G401 (cell line): ENCODE data around the gene PAPSS1. TPM values are rescaled to one million over a fixed set of nuclear protein-coding genes. Genes with fewer than 3 reads are reported as not detected.

Source experiments
- DNase-seq: peaks from one replicate; pipeline ENCODE4 v3.0.0-alpha.2; 2015; ENCODE audit warnings: low spot score
- in situ Hi-C: cut with HindIII; loops from 2 replicates; pipeline ENCODE4 v1.10.0; 2016; ENCODE audit warnings: low sequenced_read_pairs, mixed read lengths
- total RNA-seq: library from RNA; depleted of rRNA; stranded (reverse); fragments of >200 nt; shearing (Covaris generic); gene quantifications from 2 replicates; pipeline ENCODE4 v1.2.3, GENCODE V29; 2014; rRNA removed

PAPSS1 gene
- total RNA-seq, 1 experiment from 2014 or later = 23.8 TPM

DNA sequence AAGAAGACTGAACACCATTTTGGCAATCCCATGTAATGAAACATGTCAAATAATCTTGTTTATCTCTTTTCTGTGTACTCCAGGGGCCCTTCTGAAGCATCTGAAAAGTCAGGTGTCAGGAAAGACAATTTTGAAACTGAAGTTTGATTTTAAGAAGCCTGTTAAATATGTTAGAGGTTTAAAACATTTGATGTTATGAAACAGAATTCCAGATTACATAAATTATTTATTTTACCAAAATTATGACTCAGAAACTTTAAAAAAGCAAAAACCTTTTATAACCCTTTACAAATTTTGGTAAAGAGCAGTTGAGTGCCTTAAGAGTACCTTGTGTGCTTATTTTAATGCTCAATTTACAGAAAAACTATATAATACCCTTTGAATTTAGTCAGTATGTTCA lies 130.8 kb downstream of the PAPSS1 start:
- DNase-seq = no peak
- in situ Hi-C loops = no loop called here

DNA sequence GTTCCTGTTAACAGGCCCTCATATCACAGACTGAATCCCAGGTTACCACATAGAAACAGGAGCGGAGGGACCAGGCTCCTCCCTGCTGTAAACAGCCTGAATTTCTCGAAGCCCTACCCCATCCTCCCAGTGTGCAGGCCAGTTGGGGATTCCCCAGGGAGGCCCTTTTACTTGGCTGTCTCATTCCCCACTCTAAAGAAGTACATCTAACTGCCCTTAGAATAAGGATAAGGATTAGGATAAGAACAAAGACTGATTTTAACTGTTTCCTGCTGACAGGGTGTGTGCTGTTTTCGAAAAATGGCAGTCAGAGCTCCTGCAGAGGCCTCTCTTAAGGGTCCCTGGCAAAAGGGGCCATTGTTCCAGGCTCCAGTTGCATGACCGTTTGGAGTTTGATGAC lies 133.7 kb downstream of the PAPSS1 start:
- in situ Hi-C loops = no loop called here

DNA sequence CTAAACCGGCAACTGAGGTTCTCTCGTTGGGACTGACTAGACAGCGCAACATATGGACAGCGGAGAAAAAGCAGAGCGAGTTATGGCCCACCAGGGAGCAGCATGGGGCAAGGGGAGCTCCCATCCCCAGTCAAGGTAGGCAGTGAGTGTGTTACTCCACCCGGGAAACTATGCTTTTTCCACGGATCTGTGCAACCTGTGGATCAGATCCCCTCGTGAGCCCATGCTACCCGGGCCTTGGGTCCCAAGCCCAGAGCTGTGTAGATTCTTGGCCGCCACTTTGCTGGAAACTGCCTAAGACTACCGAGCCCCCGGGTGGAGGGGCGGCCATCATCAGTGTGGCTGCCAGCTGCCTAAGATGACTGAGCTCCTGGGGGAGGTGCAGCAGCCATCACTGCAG lies 140.9 kb downstream of the PAPSS1 start:
- DNase-seq = no peak
- in situ Hi-C loops = no loop called here

More for the DNA sequence above, 133.7 kb downstream of the PAPSS1 start:
- DNase-seq = no peak

GRCh38 chr4:107578321-107578720 lies 141.7 kb downstream of the PAPSS1 start:
- DNase-seq = no peak
- in situ Hi-C loops = no loop called here

DNA sequence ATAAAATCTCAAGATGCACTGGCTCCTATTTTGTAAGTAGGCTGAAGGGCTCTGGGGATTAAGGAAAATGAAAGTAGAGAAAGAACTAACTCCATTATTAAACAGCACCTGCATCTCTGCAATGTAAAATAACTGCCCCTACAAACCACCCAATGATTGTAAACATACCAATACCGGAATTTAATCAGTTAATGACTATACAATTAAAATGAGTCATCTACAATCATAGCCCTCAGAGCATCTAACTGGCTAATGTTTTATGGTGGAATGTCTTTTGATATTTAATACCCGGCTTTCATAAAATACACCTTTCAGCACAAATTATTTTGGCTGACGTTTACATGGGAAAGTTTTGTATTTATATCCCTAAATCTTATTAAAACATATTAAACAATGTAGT lies 142.3 kb downstream of the PAPSS1 start:
- DNase-seq = no peak
- in situ Hi-C loops = no loop called here

- no peak for DNase-seq
- in situ Hi-C loops = no loop called here
Measured at GRCh38 chr4:107575243-107575642, 144.8 kb downstream of the PAPSS1 start.

DNA sequence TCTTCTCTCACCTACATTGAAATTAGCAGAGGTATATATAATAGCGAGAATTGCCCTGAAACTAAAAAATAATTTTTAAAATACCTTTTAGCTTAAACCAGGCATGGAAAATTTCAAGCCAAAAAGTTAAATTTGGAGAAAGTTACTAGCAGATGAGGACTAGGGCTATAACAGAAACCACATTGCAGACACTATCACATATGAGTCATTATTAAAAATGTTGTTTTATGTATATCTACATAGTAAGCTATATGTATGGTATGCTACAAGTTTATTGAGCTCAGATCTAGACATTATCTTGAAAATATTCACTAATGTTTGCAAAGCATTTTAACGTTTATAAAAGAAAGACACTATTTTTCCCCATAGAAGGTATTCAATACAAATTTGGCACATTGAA lies 147.8 kb downstream of the PAPSS1 start:
- DNase-seq = no peak
- in situ Hi-C loops = no loop called here

GRCh38 chr4:107570952-107571351 lies 149.1 kb downstream of the PAPSS1 start:
- no peak for DNase-seq
- in situ Hi-C loops = no loop called here

DNA sequence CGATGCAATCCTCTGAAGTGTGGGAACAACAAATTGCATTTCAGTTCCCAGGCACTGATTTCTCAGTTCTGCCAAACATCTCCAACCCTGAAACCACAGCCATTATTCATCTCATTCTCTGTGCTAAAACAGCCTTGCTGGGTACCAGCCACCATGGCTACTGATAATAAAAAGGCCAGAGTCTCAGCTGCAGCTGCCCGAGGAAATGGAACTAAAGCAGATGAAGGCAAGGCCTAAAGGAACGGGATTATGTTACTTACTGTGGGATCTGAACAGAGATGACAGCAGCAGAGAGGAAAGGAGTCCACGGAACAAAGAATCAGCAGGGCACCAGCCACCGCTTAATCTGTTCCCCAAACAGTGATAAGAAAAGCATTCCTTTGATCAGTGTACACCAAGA lies 155.7 kb downstream of the PAPSS1 start:
- no peak for DNase-seq
- in situ Hi-C loops = no loop called here

Other genes with a start within 250 kb of the PAPSS1 start
- gene SGMS2, start 104.7 kb upstream of the PAPSS1 start, total RNA-seq = not detected in 2 replicates
- gene CYP2U1, start 211.3 kb upstream of the PAPSS1 start, total RNA-seq = 2.7 and 3.9 TPM in 2 replicates